Epidermal melanocyte (primary cell): Measurements from ENCODE around the gene NPL.
A peak's percentile ranks its signal among the peaks of the same experiment; 100 is the strongest.

Experiments used
- DNase-seq: peaks from one replicate; pipeline ENCODE4 v3.0.0; 2011; ENCODE audit warnings: low spot score; ENCODE audit not compliant: insufficient read length

NPL gene

GRCh38 chr1:182777386-182777785 is 12.2 kb upstream of the NPL start:
- no peak for DNase-seq

GRCh38 chr1:182778862-182779261 is 10.7 kb upstream of the NPL start:
- no peak for DNase-seq

DNA sequence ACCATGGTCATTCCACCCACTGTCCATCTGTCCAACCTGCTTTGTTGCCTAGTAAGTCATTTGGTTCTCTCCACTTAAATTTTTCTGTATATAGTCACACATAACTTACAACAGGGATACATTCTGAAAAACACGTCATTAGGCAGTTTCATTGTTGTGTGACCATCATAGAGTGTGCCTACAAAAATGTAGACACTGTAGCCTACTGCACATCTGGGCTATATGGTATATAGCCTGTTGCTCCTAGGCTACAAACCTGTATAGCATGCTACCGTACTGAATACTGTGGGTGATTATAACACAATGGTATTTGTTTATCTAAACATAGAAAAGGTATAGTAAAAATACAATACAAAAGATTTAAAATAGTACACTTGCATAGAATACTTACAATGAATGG is 10.0 kb upstream of the NPL start:
- DNase-seq, result no peak

DNA sequence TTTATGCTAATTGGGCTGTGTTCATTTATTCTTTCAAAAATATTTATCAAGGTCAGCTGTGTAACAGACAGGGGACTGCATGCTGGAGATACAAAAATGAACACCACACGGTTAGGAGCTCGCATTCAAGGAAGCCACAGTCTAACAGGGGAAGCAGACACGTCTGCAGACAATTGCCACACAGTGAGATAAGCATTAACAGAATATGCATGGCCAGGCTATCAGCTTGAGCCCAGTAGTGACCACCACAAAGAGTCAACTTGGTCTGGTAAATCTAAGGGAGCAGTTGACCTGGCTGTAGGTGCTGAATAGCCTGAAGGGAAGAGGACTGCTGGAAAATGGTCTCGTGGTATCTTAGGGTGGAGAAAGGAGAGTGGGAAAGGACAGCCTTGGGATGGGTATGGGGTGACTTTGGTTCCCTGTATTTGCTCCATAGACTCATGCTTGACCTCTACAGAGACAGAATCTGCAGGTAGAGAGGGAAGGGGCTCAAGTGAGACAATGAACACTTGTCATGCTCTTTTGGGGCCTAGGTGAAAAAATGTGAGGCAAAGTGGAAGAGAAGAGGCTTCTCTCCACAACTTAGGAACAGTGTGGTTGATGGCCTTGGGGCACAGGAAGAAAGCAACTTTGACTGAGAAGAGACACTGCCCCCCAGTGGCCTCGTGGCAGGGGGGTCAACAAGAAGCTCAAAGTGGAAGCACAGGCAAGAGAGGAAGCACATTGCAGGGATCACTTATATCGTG is 7.6 kb upstream of the NPL start:
- DNase-seq, result peak; percentile 49

GRCh38 chr1:182782587-182782913 is 7.0 kb upstream of the NPL start:
- DNase-seq, result no peak

- no peak for DNase-seq
Measured at GRCh38 chr1:182783068-182783467, 6.5 kb upstream of the NPL start.

- DNase-seq, result no peak
Measured at GRCh38 chr1:182784556-182785171, 4.9 kb upstream of the NPL start.

DNA sequence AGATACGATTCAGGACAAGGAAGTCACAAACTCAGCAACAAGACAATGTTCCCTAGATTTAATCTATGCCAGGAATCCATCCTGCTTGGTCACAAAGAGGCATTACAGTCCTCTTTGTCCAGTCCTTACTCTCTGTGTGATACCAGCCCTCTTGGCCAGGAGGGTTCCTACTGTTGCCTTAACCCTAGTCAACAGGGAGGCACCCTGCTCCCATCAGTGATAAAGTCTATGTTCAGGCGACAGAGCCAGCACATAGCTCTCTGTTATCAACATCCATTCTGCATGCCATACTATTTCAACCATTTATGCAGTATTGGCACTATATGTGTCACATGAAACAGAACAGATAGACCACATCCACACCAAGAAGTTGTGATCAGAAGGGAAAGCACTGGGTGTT is 4.4 kb upstream of the NPL start:
- no peak for DNase-seq

- DNase-seq, result no peak
Measured at GRCh38 chr1:182786223-182786994, 3.2 kb upstream of the NPL start.

DNA sequence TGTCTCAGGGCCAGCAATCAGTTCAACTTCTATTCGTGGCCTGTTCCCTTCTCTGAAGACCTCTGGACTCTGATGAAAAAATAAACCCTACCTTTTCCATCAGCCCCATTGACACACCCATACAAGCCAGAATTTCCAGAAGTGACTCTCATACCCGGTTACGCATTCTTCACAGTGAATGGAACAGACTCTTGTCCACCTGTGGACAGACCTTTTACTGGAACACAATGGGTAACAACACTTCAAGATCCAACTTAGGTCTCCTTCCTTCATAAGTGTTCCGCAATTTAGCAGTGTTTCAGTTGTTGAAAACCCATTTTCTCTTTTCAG is 2.6 kb upstream of the NPL start:
- no peak for DNase-seq

GRCh38 chr1:182791281-182792179 is 2.0 kb downstream of the NPL start:
- DNase-seq, result no peak

- no peak for DNase-seq
Measured at GRCh38 chr1:182794091-182794490, 4.5 kb downstream of the NPL start.

GRCh38 chr1:182794676-182795201 is 5.2 kb downstream of the NPL start:
- DNase-seq, result no peak

- no peak for DNase-seq
Measured at GRCh38 chr1:182795563-182796228, 6.1 kb downstream of the NPL start.

DNA sequence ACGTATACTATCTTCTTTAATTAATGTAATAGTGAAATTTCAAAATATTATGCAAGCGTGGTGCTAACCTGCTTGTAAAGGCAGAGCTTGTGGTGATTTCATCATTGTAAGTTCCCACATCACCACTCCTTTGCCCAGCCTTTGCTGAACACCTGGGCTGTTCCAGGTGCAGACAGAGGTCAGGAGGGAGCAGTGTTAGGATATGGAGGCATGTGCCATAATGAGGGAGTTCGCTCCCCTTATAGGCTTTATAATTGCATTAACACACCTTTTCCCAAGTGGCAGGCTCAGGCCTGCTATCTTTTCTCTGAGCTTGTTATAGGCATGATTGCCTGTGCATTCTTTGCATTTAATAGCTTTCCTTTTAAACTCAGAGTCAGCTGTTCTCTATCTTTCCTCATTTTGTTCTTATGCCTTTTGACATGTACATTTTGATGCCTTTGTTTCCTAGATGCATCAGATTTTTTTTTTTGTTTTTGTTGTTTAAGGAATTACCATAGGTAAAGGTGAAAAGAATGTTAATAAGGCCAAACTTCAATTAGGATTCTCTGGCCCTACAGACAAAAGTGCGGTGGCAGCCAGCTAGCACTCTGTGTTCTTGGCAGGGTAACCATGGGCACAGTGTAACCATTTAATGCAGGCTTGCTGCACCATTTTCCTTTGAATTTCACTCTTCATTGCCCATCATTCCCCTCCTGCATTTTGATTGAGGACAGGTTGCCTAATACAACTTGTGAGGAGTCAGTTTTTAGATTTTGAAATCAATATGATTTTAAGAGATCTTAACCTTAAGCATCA is 12.6 kb downstream of the NPL start:
- no peak for DNase-seq

- no peak for DNase-seq
Measured at GRCh38 chr1:182803846-182804245, 14.3 kb downstream of the NPL start.

GRCh38 chr1:182806015-182806678 is 16.6 kb downstream of the NPL start:
- DNase-seq, result no peak

DNA sequence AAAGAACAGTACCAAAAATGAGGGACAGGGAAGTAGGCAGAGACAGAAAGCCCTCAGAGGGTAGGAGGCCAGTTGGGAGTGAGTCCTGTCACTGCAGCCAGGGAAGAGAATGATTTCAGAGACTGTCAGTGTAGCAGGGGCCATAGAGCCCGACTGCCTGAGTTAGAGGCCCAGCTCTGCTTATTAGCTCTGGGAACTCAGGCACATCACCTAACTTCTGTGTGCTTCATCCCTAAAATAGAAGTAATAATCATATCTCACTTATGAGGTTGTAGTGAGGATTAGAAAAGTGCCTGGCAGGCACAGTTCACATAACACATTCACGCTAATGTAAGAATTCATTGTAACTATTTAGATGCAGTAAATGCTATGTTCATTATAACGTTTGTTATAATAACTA is 18.3 kb downstream of the NPL start:
- DNase-seq, result no peak

- DNase-seq, result no peak
Measured at GRCh38 chr1:182809414-182809957, 19.9 kb downstream of the NPL start.
